Measurements from ENCODE around the gene KLHL22.
"Not testable (repeated sequence)": the region's sequence is repeated elsewhere in the genome, so short reads cannot be mapped to it uniquely, and the experiment has no call there.

Gene KLHL22

DNA sequence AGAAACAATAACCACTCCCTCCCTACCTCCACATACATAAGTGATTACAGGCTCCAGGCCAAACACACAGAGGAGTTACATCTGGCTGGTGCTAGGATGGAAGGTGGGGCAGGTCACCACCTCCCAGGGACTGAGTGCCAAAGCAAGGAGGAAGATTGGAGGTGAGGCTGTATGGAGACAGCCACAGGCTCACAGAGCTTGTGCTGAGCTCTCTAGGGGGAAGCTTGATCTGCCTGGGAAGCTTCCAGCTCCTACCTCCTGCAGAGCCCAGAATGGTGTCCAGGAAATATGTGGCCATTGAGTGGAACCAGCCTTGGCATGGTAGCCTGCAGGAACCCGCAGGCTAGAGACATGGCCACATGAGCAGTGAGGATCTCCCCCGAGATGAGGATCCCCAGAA, 8.2 kb upstream of the KLHL22 start:
- DNase-seq (ENCODE audit: low read depth in 3 of 3), result no peak

DNA sequence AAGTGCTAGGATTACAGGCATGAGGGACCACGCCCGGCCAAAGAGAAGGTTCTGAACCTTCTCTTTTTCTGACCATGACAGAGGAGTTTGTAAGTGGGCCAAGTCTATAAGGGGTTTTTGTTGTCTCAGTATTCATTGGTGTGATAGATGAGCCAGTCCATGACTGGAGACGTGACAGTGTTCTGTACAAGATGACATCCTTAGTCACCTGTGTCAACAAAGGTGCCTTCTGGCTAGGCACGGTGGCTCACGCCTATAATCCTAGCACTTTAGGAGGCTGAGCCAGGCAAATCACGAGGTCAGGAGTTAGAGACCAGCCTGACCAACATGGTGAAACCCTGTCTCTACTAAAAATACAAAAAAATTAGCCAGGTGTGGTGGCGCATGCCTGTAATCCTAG, 4.2 kb upstream of the KLHL22 start:
- no peak for DNase-seq (ENCODE audit: low read depth in 3 of 3)

DNA sequence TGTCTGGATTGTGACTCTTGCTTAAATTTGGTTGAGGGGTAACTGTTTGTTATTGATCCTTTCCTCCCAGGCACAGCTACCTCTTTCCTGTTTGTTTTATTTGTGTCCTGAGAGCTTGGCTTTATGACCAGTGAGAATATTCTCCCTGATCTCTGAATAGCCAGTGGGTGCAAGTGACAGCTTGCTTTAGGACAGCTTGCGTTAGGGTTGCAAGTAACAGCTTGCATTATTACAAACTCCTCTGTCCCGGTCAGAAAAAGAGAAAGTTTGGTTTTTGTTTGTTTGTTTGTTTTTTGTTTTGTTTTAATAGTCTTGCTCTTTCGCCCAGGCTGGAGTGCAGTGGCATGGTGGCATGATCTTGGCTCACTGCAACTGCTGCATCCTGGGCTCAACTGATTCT, 3.3 kb upstream of the KLHL22 start:
- no peak for DNase-seq (ENCODE audit: low read depth in 3 of 3)

DNA sequence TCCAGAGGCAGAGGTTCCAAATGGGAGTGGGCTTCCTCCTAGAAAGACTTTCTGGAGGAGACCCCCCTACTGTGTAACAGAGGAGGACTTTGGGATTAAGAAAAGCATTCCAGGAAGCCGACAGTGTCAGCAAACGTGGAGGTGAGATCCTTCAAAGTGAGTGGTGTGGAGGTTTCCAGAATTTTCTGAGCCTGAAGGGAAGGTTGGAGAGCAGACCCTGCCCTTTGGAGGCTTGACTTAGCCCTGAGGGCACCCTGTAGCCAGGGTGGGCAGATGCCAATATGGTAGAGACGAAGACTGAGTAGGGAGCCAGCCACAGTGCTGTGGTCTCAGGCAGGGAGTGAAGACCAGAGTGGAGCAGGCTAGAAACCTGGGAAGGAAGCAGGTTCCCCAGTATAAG, 1.8 kb upstream of the KLHL22 start:
- no peak for DNase-seq (ENCODE audit: low read depth in 3 of 3)

DNA sequence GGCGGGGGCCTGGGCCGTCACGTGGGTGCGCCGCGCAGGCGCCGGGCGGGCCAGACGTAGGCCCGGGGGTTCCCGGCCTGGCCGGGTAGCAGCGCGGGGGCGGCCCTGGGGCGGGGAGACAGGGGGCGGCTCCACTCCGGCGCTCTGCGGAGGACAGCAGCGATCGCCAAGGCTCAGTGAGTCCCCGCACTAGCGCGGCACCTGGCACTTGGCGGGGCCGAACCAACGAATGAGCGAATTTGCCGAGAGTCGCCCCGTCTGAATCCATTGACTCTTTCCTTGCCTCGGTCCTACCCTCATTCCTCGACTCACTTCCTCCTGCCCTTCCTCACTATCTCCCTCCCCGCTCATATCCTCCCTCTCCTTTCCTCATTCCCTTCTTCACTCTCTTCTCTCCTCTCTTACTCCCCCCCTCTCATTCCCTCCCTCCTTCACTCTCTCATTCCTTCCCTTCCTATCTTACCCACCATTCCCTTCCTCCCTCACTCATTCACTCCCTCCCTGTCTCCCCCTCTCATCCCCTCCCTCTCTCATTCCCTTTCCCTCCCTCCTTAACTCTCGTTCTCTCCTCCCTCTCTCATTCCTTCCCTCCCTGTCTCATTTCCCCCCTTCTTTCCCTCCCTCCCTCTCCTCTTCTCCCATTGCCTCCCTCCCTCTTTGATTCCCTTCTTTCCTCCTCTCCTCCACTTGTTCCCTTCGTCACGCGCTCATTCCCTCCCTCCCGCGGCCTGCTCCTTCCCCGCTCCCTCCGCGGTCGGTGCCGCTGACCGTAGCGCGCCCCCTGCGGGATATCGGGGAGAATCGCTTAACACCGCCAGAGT, 476 bp upstream of the KLHL22 start:
- DNase-seq (ENCODE audit: low read depth in 3 of 3), result peak; percentile 83 to 88 (median 86)

DNA sequence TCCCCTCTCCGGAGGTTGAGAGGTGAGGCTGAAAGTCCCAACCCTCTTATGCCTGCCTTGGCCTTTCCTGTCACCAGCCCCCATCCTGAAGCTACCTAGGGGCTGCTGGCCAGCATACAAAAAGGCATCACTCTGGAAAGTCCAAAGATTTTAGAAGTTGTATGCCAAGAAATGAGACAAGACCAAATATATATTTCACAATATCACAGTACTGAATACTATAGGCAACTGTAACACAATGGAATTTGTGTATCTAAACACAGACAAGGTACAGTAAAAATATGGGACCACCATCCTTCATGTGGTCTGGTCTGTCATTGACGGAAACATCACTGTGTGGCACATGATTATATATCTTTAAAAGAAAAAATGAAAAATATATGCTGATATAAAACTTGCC, 4.2 kb downstream of the KLHL22 start:
- no peak for DNase-seq (ENCODE audit: low read depth in 3 of 3)

DNA sequence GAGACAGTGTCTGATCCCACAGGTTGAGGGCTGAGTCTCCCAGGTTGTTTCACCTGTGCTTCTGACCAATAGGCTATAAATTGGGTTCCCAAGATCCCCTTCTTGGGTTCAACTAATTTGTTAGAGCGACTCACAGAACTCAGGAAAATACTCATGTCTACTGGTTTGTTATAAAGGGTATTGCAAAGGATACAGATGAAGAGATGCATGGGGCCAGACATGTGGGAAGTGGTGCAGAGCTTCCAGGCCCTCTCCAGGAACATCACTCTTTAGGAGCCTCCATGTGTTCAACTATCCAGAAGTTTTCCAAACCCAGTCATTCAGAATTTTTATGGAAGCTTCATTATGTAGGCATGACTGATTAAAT, 4.7 kb downstream of the KLHL22 start:
- DNase-seq (ENCODE audit: low read depth in 3 of 3), result no peak

DNA sequence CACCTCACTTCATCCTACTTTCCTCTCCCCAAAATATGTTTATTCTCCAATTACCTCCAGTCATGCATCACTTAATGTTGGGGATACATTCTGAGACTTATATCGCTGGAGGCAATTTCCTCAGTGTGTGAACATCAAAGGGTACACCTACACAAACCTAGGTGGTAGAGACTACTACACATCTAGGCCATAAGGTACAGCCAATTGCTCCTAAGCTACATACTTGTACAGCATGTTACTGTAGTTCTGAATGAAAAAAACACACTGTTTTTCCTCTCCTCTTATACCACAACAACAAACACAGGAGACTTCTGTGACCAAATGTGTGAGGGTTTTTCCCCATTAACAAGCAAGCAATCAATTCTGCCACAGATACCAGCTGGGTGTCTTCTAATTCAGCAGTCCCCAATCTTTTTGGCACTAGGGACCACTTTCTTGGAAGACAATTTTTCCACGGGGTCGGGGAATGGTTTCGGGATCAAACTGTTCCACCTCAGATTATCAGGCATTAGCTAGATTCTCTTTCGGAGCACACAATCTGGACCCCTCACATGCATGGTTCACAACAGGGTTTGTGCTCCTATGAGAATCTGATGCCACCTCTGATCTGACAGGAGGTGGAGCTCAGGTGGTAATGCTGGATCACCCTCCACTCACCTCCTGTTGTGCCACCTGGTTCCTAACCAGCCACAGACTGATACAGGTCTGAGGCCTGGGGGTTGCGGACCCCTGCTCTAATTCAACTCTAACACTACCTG, 5.2 kb downstream of the KLHL22 start:
- no peak for DNase-seq (ENCODE audit: low read depth in 3 of 3)

DNA sequence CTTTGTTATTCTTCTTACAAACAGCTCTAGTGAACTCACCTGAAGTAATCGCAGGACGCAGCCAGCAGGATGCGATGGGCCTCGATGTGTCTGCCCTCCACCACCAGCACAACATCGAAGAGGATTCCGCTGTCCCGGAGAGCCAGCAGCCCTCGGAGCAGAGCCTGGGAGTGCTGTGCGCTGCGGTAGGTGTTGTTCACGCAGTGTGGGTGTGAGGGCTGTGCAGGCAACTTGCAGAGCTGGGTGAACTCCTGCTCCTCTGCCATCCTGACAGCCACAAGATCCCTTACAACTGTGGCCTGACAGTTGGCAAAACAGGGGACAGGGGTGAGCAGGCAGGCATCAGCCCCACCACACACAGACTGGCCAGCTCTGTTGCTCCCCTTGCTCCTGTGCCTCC, 6.6 kb downstream of the KLHL22 start:
- DNase-seq (ENCODE audit: low read depth in 3 of 3), result no peak

DNA sequence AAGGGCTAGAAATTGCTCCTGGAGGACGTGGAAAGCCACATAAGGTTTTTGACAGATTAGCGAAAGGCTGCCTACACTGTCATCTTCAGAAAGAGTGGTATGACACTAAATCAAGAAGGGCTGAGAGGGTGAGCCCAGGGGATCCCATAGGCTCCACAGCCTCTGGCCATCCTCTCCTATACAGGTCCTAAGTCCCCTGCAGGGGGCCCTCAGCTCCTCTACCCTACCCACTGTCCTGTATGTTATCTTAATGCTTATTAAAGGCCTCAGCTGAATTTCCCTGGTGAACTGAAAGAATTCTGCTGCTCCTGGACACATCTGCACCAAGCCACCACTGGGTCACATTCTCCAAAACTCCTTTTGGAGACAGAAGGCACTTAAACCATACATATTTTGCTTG, 7.9 kb downstream of the KLHL22 start:
- DNase-seq (ENCODE audit: low read depth in 3 of 3), result no peak

DNA sequence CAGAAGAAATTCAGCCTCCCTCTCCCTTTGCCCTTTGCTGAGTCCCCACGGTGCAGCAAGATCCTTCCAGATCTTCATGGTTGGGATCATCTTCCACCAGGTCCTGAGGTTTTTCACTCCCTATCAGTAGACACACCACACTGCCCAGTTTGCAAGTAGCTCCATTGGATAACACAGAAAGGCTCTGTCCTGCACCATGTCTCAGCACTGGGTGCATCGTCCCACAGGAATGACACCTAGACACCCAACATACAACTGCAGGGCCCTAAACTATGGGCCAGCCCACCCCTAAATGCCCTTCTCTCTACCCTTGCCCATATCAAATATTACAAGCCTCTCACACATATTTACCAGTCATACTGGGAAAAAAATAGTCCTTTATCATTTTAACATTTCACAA, 9.4 kb downstream of the KLHL22 start:
- no peak for DNase-seq (ENCODE audit: low read depth in 3 of 3)

DNA sequence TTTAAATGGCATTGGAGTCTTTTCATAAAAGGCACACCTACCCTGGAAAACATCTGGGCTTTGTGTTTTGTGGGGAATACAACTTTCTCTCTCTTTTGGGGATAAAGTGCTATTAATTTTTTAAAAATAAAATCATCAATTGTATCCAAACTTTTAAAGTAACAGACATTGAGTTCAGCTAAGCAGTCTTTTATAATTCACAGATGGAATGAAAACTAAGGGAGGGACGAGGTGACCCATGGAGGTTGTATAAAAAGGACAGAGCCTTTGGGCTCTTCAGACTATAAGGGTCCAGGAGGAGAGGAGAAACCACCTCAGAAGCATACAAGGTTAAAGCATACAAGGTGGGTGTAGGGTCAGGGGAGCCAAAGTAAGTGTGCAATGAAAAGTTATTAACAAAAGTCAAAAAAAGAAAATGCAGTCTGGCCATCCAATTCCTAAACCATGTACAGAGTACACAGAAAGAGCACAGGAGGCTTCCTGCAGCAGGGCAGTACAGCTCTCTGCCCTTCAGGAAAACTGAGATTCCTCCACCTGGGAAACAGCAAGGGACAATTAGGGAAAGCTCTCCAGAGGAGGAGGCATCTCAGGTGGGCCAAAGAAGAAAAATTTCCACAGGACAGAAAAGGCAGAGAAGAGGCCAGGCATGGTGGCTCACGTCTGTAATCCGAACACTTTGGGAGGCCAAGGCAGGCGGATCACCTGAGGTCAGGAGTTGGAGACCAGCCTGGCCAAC, 10.5 kb downstream of the KLHL22 start:
- no peak for DNase-seq (ENCODE audit: low read depth in 3 of 3)

DNA sequence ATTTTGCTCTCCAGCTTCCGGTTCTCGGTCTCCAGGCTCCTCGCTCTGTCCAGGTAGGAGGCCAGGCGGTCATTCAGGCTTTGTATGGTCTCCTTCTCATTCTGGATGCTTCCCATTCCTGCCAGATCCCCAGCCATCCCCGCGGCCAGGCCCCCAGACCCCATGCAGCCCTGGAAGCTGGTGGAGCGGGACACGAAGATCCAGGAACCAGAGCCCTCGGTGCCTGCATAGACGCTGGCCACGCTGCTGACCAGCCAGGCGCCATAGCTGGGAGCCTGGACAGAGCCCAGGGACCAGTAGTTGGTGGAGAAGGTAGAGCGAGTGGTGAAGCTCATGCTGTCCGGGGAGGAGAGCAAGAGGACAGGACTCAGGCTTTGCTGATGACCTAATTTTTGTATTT, 11.8 kb downstream of the KLHL22 start:
- DNase-seq (ENCODE audit: low read depth in 3 of 3), result no peak

DNA sequence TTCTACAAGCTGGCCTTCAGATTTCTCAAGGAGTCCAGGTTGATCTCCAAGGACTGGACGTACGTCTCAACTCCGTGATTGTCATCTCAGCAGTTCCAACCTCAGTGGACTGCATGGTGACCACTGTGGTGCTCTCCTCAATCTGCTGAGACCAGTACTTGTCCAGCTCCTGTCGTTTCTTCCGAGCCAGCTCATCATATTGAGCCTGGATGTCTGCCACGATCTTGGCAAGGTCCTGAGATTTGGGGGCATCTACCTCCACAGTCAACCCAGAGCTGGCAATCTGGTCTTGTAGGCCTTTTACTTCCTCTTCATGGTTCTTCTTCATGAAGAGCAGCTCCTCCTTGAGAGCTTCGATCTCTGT, 12.5 kb downstream of the KLHL22 start:
- not testable (repeated sequence) for DNase-seq (ENCODE audit: low read depth in 3 of 3)

DNA sequence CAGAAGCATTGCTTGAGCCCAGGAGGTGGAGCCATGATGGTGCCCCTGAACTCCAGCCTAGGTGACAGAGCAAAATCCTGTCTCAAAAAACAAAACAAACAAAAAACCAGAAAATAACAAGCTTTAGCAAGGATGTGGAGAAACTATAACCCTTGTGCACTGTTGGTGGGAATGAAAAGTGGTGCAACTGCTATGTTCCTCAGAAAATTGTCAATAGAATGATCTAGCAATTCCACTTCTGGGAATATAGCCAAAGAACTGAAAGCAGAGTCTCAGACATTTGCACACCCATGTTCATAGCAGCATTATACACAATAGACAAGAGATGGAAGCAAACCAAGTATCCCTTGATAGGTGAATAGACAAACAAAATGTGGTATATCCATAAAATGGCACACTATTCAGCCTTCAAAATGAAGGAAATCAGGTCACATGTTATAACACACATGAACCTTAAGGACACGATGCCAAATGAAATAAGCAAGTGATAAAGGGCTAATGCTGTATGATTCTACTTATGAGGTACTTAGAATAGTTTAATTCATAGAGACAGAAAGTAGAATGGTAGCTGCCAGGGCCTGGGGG, 15.9 kb downstream of the KLHL22 start:
- no peak for DNase-seq (ENCODE audit: low read depth in 3 of 3)

DNA sequence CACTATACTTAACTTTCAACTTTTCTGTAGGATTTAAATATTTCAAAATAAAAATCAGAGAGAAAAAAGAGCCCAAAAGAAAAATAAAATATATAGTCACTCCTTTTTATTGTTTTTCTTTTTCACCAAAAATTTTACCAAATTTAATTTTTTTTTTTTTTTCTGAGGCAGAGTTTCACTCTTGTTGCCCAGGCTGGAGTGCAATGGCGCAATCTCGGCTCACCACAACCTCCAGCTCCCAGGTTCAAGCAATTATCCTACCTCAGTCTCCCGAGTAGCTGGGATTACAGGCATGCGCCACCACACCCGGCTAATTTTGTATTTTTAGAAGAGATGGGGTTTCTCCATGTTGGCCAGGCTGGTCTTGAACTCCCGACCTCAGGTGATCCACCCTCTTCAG, 17.5 kb downstream of the KLHL22 start:
- DNase-seq (ENCODE audit: low read depth in 3 of 3), result not testable (repeated sequence)

DNA sequence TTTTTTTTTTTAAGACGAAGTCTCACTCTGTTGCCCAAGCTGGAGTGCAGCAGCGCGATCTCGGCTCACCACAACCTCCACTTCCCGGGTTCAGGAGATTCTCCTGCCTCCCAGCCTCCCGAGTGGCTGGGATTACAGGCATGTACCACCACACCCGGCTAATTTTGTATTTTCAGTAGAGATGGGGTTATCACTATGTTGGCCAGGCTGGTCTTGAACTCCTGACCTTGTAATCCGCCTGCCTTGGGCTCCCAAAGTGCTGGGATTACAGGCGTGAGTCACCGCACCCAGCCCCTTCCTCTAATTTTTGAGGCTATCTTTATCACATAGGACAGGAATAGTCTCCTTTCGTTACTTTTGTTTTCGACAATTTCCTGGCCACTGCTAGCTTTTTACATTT, 20.0 kb downstream of the KLHL22 start:
- not testable (repeated sequence) for DNase-seq (ENCODE audit: low read depth in 3 of 3)

DNA sequence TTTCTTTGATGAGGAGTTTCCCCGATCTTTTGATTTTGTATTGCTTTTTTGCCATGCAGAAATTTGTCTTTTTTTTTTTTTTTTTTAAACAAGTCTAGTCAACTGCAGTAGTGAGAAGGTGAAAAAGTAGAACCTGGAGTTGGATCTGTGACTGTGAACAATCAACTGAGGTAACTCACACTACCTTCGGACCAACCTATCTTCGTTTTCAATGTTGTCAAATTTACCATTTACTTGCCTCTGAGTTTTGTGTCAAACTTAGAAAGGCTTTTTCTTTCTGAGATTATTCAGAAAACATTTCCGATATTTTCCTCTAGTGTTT, 20.5 kb downstream of the KLHL22 start:
- DNase-seq (ENCODE audit: low read depth in 3 of 3), result no peak

DNA sequence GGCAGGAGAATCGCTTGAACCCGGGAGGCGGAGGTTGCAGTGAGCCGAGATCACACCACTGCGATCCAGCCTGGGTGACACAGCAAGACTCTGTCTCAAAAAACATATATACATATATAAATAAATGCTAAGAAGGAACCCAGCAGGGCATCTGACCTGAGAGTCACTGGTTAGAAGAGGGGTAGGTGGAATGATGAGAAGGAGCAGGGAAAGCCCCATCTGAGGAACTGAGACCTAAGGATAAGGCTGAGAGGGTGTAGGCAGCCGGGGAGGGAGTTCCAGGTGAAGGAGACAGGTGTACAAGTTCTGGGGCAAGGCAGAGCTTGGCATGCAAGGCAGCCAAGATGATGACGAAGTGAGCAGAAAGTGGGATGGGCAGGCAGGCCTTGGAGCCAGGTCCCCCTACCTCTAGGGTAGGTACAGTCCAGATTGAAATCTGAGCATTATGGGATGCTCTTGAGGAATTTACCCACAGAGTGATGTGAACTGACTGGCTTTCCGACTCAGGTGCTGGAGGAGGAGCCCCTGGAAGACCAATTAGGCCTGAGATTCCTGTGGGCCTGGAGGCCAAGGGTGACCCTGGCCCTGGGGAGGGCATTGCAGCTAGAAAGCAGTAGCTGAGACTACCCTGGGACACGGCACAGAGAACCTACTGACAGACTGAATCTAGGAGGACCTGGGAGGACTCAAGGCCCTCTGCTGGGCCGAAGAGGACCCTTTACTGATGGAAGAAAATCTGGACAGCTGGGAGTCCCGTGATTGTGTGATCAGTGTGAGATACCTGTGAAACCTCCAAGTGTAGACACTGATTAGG, 22.8 kb downstream of the KLHL22 start:
- DNase-seq (ENCODE audit: low read depth in 3 of 3), result no peak

DNA sequence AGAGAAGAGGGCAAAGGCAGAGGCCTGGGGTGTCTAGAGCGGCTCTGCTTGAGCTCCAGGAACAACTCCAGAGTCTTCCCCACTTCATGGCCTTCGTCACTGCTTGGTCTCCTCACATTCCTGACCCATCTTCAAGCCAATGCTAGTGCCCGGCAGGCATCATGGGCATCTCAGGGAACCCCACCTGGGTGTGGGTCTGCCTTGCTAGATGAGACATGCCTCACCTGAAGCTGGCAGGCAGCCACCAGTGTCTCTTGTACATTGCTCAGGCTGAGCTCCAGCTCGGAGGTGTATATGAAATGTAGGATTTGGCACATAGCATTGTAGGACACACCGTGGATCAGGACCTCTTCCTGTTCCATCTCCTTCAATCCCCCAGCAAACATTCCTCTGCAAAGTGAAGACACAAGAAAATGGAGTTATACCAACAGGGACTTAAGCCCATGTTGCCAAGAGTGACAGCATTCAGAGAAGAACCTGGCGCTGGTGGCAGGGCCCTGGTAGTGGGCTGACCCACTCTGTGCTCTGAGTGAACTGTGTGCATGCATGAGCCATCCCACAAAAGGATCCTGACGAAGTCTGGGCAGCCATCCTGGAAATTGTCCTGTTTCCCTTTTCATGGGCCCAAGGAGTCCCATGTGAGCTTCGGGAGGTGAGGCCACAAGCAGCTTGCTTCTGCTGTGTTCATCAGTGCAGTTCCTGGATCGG, 24.3 kb downstream of the KLHL22 start:
- no peak for DNase-seq (ENCODE audit: low read depth in 3 of 3)

DNA sequence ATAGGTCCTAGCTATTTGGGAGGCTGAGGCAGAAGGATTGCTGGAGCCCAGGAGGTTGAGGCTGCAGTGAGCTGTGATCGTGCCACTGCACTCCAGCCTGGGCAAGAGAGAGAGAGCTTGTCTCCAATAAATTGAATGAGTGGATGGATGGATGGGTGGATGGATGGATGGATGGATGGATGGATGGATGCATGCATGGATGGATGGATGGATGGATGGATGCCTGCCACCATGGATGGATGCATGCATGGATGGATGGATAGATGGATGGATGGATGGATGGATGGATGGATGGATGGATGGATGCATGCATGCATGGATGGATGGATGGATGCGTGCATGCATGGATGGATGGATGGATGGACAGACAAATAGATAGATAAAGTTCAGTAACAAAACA, 25.1 kb downstream of the KLHL22 start:
- DNase-seq (ENCODE audit: low read depth in 3 of 3), result not testable (repeated sequence)
